NAMALWA (cell line): ENCODE results near the gene DNAJC18.
A peak's percentile ranks its signal among the peaks of the same experiment; 100 is the strongest.
"Not testable (repeated sequence)": the region's sequence is repeated elsewhere in the genome, so short reads cannot be mapped to it uniquely, and the experiment has no call there.

Experiments used
- DNase-seq: peaks from one replicate; pipeline ENCODE4 v3.0.0-alpha.2; 2015; ENCODE audit warnings: low spot score

Gene DNAJC18

DNA sequence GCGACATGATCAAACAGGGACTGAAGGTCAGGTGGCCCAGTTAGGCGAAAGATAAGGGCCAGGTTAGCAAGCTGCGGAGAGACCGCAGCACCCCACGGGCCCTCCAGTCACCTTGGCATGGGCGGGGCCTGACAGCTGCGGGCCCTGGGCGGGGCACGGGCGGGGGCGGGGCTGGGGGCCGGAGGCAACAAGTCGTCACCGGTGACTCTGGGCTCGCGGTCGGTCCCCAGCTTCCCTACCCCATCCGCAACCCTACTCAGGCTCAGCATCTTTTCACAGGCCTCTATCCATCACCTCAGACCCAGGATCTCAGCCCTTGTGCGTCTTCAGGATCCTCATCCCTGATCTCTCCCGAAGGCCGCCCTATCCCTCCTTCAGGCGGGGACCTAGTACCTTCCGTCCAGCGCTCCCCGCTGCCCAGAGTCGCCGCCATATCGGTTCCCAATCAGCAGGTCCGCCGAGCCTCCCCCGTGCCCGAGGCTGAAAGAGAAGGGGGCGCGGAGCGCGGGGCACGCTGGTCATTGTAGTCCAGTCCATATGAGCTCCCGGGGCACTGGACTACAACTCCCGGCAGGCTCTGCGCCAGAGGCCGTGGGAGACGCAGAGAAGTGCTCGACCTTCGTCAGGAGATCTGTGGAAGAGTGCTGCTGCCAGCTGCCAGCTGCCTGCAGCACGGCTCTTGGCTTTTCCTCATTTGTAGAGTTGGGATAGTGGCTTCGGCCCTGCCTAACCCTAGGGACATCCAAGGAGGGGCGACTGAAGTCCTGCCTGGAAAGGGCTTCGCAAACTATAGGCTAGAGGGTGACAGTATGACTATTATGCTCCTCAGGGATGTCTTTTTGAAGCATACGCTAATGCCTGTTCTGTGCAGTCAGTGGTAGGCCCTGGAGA, at the start of gene DNAJC18:
TSS of gene DNAJC18 (minus strand) at position 513 of the 891 bp plus-strand sequence. CDS start at position 433, 80 bp downstream.
- peak; percentile 95 for DNase-seq

DNA sequence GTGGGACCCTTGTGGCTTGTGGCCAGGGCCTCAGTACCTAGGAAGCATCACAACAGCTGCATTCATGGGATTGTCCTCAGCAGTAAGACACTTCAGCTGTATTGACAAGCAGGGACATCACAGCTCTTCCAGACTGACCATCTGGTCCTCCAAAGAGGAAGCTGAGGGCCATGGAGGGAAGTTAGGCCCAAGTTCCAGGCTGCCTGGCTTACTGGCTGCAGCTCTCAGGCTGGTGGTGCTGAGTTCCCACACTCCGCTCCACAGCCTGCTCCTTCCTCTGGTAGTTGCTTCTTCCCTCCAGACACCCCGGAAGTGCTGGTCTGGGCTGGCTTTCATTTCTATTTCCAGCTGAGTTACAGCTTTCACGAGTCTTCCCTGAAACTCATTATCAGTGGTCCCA, 48.9 kb upstream of the DNAJC18 start:
- no peak for DNase-seq

DNA sequence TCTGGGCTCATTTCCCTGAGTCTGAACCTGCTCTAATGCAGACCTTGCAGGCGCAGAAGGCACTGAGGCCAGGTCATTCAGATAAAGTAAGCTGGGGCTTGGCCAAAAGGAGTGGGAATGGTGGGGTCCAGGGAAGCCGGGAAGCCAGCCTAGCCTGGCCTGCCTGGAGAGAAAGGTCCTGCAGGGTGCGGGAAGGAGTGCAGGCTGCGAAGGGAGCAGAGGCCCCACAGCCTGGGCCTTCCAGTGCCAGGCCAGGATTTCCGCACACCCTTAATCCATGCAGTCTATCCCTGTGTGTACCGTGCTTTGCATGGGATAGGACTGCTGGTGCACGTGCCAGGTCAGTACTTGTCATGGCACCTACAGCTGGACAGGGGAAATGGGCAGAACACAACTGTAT, 46.9 kb upstream of the DNAJC18 start:
- no peak for DNase-seq

DNA sequence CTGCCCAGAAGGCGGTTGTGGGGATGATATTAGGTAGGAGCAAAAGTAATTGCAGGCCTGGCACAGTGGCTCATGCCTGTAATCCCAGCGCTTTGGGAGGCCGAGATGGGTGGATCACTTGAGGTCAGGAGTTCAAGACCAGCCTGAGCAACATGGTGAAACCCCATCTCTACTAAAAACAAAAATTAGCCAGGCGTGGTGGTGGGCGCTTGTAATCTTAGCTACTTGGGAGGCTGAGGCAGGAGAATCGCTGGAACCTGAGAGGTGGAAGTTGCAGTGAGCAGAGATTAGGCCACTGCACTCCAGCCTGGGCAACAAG, 43.5 kb upstream of the DNAJC18 start:
- DNase-seq, result not testable (repeated sequence)

DNA sequence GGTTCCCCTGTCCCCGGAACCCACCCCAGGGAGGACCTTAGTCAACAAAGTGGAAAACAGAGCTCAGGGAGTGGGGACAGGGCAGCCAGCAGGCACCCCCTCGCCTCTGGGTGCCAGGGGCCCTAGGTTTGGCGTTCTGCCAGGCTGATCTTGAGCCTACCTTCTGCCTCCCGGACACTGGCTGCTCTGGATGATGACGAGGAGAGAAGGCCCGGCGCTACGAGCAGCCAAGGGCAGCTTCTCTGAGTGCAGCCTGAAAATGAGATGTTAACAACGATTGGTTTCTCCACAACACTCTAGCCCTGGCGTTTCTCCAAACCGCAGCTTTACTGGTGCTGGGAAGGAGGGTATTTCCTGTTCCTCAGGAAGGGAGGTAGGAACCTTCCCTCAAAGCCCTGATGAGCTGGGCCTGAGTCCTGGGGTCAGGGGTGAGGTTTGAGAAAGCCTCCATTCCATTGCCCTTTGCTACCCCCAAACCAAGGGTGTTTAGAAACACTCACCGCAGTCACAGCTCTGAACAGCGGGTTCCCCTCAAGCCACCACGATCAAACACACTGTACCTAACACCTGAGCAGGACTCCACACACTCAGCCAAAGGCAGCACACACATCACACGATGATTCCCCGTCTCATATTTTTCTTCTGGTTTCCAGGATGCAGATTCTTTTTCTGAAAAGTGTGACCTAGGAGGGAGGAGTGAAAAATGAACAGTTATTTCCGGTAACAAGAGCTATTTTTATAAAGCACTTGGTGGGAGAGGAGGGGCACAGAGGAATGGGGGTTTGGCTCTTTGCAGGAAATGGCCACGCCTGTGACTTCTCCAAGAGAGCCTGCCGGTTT, 42.9 kb upstream of the DNAJC18 start, which contains the start of gene STING1:
TSS of gene STING1 (minus strand) at position 709 of the 840 bp plus-strand sequence. CDS start 1,054 bp downstream, outside the sequence.
- DNase-seq, result no peak

DNA sequence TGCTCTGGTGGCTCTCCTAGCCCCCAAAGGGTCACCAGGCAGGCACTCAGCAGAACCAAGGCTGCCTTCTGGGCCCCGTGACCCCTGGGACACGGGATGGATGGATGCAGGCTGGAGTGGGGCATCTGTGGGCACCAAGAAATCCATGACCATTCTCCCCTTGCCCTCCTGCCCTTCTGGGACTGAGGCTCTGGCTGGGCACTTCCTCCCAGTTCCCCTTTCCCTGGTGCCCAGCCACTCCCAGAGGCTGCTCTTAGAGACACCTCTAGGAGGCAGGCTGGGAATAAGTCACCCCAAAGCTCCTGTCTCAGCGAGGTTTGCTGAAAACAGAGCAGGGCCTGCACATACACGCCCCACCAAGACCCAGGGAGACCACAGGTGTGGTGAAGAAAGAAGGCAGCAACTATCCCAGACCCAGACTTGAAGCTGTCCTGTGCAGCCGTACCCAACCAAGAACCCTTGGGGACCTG, 42.3 kb upstream of the DNAJC18 start:
- DNase-seq, result no peak

DNA sequence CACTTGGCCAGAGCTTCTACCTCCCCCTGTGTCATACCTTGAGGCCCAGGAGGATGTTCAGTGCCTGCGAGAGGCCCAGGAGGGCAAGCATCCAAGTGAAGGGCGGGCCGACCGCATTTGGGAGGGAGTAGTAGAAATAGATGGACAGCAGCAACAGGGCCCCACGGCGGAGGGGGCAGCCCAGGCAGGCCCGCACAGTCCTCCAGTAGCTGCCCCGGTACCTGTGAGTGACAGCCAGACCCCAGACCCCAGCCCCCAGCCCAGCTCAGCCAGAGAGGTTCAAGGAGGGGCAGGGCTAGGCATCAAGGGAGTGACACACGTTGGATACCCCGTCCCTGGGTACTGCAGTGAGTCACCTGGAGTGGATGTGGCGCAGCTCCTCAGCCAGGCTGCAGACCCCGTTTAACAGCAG, 41.8 kb upstream of the DNAJC18 start:
- DNase-seq, result no peak

DNA sequence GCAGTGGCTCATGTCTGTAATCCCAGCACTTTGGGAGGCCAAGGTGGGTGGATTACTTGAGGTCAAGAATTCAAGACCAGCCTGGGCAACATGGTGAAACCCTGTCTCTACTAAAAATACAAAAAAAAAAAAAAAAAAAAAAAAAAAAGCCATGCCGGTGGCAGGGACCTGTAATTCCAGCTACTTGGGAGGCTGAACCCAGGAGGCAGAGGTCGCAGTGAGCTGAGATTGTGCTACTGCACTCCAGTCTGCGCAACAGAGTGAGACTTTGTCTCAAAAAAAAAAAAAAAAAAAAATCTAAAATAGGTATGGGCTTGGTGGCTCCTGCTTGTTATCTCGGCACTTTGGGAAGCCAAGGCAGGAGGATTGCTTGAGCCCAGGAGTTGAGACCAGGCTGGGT, 40.4 kb upstream of the DNAJC18 start:
- DNase-seq, result not testable (repeated sequence)

DNA sequence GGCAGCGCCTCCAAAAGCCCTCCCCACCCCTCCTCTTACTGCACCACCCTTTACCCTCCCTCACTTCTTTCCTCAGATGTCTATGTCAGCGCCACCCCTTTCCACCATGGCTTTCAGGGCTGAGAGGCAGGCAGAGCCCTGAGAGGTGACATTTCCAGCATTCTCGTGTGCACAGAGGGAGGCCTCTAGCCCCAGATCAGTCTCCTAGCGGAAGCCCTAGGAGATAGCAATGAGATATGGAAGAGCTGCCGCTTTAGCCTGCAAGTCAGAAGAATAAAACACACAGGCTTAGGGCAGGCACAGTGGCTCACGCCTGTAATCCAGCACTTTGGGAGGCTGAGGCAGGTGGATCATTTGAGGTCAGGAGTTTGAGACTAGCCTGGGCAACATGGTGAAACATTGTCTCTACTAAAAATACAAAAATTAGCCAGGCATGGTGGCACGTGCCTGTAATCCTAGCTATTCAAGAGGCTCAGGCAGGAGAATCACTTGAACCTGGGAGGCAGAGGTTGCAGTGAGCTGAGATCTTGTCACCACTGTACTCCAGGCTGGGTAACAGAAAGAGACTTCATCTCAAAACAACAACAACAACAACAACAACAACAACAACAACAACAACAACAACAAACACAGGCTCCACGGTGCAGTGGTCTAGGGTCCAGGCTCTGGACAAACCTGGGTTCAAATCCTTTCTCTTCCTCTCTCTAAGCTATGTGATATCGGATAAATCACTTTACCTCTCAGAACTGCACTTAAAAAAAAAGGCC, 39.5 kb upstream of the DNAJC18 start:
- DNase-seq, result not testable (repeated sequence)

DNA sequence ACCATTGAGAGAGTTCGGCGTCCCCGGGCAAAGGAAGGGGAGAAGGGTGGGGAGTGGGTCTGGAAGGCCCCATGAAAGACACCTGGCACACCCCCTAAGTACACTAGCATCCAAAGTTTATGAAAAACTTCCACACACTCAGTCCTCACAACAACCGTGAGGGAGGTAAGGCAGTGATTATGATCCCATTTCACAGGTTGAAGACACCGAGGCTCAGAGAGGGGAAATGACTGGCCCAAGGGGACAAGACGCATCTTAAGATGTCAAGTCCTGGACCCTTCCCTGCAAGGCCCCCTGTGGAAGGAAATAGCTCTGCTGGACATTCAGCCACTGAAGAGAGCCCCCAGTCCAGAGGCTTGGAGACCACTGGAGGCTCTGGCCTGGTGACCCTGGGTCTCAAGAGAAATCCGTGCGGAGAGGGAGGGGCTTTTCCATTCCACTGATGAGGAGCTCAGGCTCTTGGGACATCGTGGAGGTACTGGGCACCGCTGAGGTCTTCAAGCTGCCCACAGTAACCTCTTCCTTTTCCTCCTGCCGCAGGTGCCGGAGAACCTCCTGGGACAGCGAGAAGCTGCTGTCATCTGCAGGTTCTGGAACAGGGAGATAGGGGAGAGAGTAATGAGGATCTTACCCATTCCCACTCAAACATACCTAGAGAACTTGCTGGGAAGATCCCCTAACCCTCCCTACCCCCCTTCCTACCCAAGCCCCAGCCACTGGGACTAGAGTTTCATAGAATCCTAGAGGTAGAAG, 36.7 kb upstream of the DNAJC18 start:
- DNase-seq, result no peak

DNA sequence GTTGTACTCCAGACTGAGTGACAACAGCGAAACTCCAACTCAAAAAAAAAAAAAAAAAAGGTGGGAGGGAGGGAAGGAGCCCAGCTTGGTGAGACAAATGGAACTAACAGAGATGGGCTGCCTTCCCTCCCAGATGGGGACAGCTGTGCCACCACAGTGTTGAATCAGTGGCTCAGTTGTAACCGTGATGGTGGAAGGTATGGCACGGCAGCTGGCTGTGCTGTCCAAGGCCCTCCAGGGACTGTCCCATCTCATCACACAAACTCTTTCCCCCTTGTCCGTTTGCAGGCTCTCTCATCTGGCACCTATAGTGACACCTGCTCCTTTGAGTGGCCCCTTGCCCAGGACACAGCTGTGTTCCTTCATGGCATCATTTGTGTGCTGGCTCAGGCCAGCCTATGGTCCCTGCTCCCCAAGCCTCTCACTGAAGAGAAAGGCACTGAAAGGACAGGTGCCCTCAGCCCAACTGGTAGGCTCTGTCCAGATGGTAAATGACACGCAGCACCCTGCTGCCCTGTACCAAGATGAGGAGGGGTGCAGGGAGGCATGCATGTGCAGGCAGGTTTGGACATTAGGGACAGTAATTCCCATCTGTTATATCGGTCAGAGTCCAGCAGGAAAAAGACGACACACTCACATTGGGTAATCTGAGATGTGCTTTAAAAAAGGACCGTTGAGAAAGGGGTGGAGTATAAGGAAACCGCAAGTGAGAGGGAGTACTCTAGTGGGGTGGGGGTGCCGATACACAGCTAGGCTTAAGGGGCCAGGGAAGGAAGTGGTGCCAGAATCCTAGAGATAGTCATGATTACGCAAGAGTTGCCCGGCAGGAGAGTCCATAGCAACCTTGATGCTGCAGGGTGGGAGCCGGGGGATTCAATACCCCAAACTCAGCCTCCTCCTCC, 35.8 kb upstream of the DNAJC18 start:
- DNase-seq, result no peak

DNA sequence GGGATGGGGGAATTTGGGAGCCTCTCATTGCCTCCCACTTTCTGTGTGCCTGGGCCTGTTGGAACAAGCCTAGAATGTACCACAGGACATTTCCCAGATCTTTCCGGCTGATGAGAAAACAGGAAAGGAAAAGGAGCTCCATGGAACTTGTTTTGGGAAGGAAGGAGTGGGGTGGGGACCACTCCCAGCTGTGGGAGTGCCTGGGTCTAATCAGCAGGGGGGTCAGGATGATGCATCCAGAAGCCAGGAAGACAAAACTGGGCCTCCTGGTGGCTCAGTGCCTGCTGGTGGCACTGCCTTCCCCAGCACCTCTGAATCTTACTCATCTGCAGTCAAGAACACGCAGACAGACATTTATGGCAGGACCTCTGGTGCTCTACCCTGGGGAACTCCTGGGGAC, 34.2 kb upstream of the DNAJC18 start:
- DNase-seq, result no peak

DNA sequence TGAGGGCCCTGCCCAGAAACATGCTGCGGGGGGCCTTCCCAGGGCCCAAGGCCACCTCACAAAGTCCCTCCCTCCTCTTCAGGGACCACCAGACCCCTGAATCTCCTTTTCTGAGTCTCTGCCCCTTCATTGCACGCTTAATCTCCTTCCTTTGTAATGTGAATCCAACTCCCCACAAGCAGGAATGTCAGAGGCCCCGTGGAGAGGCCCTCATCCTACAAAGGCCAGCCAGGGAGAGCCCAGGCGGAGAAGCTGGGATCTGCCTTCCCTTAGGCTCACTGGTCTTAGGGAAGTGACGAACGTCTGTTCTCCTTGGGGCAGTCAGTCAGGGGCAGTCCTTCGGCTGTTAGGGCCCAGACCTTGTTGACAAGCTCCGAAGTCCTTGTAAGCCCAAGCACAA, 33.8 kb upstream of the DNAJC18 start:
- no peak for DNase-seq

DNA sequence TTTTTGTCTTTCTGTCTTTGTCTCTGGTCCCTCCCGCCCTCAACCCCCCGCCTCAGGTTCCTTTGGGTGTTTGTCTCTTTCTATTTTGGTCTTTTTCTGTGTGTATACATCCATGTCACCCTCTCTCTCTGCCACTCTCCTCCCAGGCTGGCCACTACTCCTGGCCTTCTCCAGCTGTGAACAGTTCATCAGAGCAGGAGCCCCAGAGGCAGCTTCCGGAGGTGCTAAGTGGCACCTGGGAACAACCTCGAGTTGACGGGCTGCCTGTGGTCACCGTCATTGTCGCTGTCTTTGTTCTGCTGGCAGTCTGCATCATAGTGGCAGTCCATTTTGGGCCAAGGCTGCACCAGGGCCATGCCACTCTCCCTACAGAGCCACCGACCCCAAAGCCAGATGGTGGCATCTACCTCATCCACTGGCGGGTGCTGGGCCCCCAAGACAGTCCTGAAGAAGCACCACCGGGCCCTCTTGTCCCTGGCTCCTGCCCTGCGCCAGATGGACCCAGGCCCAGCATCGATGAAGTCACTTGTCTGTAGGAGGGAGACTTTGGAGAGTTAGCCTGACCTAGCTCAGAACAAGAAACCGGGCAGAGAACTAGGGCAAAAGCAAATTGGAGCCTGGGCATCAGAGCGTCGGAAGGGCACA, 33.2 kb upstream of the DNAJC18 start:
- DNase-seq, result no peak

DNA sequence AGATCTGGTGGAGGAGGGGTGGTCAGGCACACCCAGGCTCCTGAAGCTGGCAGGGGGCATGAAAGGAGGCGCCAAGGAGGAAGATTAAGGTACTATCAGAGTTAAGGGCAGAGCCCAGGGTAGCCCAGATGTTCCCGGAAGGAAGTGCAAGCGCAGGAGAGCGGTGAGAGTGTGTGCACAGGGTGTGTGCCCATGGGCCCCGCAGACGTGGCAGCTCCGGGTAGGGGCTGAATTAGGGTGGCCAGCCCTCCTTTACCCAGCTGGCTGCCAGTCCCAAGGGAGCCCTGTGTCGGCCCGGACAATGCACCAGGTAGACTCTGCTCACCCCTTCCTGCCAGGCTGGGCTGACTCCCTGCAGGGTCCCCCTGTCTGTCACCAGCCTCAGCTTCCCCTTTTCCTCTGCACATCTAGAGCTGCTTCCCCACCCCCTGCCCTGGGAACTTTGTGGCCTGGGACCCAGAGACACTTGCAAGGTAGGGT, 31.5 kb upstream of the DNAJC18 start, which contains the start of gene SMIM33:
TSS of gene SMIM33 (plus strand) at position 184 of the 480 bp plus-strand sequence. CDS start at position 302, 118 bp downstream.
- no peak for DNase-seq

DNA sequence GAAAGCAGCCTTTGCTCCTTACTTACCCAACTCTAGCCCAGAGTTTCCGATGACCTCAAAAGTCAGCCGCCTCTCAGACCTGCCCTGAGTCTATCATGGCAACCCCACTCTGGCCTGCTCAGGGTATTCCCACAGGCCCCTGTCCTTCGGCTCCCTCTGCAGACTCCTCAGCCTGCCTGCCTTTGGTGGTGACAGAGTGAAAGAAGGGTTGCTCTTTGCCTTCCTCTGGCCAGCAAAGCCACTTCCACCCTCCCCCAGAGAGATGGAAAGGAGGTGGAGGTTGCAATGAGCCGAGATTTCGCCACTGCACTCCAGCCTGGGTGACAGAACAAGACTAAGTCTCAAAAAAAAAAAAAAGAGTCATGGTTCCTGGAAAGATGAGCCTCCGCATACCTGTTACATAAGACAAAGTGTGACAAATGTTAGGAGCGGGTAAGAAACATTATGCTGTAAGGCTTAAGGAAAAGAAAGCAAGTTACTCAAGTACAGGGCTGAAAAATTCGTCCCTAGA, 29.2 kb upstream of the DNAJC18 start:
- DNase-seq, result no peak

DNA sequence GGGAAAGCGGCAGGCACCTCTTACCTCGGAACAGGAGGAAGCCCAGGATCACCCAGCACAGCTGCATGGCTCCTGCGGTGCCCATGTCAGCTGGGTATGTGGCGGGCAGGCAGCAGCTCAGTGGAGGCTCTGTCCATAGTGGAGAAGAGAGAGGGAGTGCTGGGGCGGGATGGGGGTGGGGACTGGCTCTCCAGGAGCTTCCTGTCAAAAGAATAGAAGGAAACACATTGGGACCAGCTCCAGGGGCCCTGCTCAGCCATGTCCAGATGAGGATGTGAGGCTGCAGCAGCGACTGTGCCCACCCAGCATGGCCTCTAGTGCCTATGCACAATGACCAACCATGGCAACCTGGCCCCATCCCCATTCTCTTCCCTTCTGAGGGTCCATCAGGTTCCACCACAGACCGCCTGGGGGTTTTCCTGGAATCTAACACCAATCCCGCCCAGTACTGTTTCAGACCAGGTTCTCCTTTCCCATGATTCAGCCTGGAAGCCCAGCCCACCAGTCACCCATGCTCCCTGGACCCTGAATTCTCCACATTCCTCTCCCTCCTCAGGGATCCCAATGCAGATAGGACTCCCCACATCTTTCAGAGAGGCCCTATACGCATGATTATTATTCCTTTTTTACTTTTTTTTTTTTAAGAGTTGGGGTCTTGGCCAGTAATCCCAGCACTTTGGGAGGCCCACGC, 23.4 kb upstream of the DNAJC18 start, which contains the start of gene ECSCR:
TSS of gene ECSCR (minus strand) at position 158 of the 691 bp plus-strand sequence. CDS start at position 85, 73 bp downstream.
- DNase-seq, result no peak

DNA sequence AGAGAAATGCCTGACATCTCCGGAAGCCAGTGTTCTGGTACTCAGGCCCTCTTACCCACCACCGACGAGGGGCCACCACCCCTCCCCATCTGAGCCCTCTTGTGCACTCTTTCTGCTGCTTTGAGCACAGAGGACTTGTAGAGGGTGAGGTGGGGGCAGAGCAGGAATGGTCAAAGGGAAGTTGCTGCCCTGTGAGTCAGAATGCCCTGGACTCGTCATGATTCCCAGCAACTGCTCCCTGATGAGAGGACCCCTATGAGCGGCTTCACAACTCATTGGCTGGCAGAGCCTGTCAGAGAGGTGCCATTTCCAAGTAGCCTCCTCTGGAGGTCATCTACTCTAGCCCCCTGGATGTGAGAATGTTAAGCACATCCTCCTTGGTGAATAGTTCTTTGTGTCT, 22.4 kb upstream of the DNAJC18 start:
- DNase-seq, result no peak
